Activated T-cell treated with anti-CD3 and anti-CD28 coated beads, Interleukin-2, amount 50 U/mL, for 4 hours (primary cell): Measurements from ENCODE around the gene CCDC63. TPM values are rescaled to one million over a fixed set of nuclear protein-coding genes. Genes with fewer than 3 reads are reported as not detected.

ENCODE experiments used
- ATAC-seq, 2 donors: fragments of 200-7000 bp; cut with Tn5 transposase; one replicate each; pipeline ENCODE4 v1.10.0; 2021
- DNase-seq: peaks from one replicate; pipeline ENCODE4 v3.0.0-alpha.2; 2020
- H3K27me3 Mint-ChIP-seq: one replicate; pipeline ENCODE4 v1.8.0; 2021; ENCODE audit warnings: low read depth, mixed read lengths
- H3K36me3 Mint-ChIP-seq: one replicate; pipeline ENCODE4 v1.8.0; 2022; ENCODE audit warnings: mixed read lengths; ENCODE audit not compliant: insufficient read depth
- H3K4me1 Mint-ChIP-seq: one replicate; pipeline ENCODE4 v1.8.0; 2021; ENCODE audit warnings: low read depth, mixed read lengths
- H3K4me3 Mint-ChIP-seq: one replicate; pipeline ENCODE4 v1.8.0; 2021; ENCODE audit warnings: mild to moderate bottlenecking, moderate library complexity, mixed read lengths
- H3K9me3 Mint-ChIP-seq: one replicate; pipeline ENCODE4 v1.8.0; 2021; ENCODE audit warnings: mixed read lengths
- total RNA-seq, 3 donors: library from RNA; stranded (reverse); gene quantifications; one replicate each; pipeline ENCODE4 v1.2.1, GENCODE V29; 2021

CCDC63 gene
- total RNA-seq, 3 donors from 2014 or later: not detected

- no peak for DNase-seq
- Mint-ChIP-seq H3K27me3 (peaks cover 6% of the 10 kb centered on the region), H3K4me3 (no peak overlapping the region), H3K4me1 (no peaks in the 10 kb centered on the region), H3K9me3 (no peaks in the 10 kb centered on the region), H3K36me3 (no peaks in the 10 kb centered on the region)
- no peak for ATAC-seq
Measured at GRCh38 chr12:110930348-110931314, 83.8 kb downstream of the CCDC63 start.

- H3K4me1 Mint-ChIP-seq: no peaks in the 10 kb centered on the region
Measured at GRCh38 chr12:110931315-110931728, 84.5 kb downstream of the CCDC63 start.

GRCh38 chr12:110932046-110932445 is 85.3 kb downstream of the CCDC63 start:
- Mint-ChIP-seq H3K4me1 (no peaks in the 10 kb centered on the region), H3K9me3 (no peaks in the 10 kb centered on the region), H3K4me3 (no peak overlapping the region), H3K36me3 (no peaks in the 10 kb centered on the region), H3K27me3 (peaks cover 9% of the 10 kb centered on the region)
- ATAC-seq: no peak
- no peak for DNase-seq

More at GRCh38 chr12:110931315-110931728, 84.5 kb downstream of the CCDC63 start:
- H3K36me3 Mint-ChIP-seq: no peaks in the 10 kb centered on the region
- no peak overlapping the region for H3K4me3 Mint-ChIP-seq
- no peaks in the 10 kb centered on the region for H3K9me3 Mint-ChIP-seq
- no peak for DNase-seq
- H3K27me3 Mint-ChIP-seq: peaks cover 6% of the 10 kb centered on the region
- ATAC-seq: no peak

- ATAC-seq (no peak), DNase-seq (no peak)
- Mint-ChIP-seq H3K27me3 (peaks cover 14% of the 10 kb centered on the region), H3K36me3 (no peaks in the 10 kb centered on the region), H3K4me1 (no peaks in the 10 kb centered on the region), H3K4me3 (no peak overlapping the region), H3K9me3 (no peaks in the 10 kb centered on the region)
Measured at GRCh38 chr12:110933326-110933974, 86.7 kb downstream of the CCDC63 start.

- Mint-ChIP-seq H3K4me1 (no peaks in the 10 kb centered on the region), H3K27me3 (peaks cover 14% of the 10 kb centered on the region), H3K36me3 (no peaks in the 10 kb centered on the region), H3K4me3 (no peak overlapping the region), H3K9me3 (no peaks in the 10 kb centered on the region)
- ATAC-seq (no peak), DNase-seq (no peak)
Measured at GRCh38 chr12:110934093-110934852, 87.5 kb downstream of the CCDC63 start.

GRCh38 chr12:110935588-110935987 is 88.8 kb downstream of the CCDC63 start:
- H3K9me3 Mint-ChIP-seq: no peaks in the 10 kb centered on the region
- DNase-seq: no peak
- no peak for ATAC-seq
- peaks cover 14% of the 10 kb centered on the region for H3K27me3 Mint-ChIP-seq
- no peaks in the 10 kb centered on the region for H3K36me3 Mint-ChIP-seq
- H3K4me3 Mint-ChIP-seq: no peak overlapping the region
- no peaks in the 10 kb centered on the region for H3K4me1 Mint-ChIP-seq

- no peak for DNase-seq
- H3K4me1 Mint-ChIP-seq: no peaks in the 10 kb centered on the region
- ATAC-seq: no peak
- H3K4me3 Mint-ChIP-seq: no peak overlapping the region
- no peaks in the 10 kb centered on the region for H3K9me3 Mint-ChIP-seq
- H3K36me3 Mint-ChIP-seq: no peaks in the 10 kb centered on the region
- peaks cover 14% of the 10 kb centered on the region for H3K27me3 Mint-ChIP-seq
Measured at GRCh38 chr12:110936367-110937103, 89.7 kb downstream of the CCDC63 start.

- Mint-ChIP-seq H3K9me3 (no peaks in the 10 kb centered on the region), H3K36me3 (no peaks in the 10 kb centered on the region), H3K27me3 (peaks cover 14% of the 10 kb centered on the region), H3K4me3 (no peak overlapping the region), H3K4me1 (no peaks in the 10 kb centered on the region)
- DNase-seq (peak; percentile 59), ATAC-seq (peak; percentile 62 to 63)
Measured at GRCh38 chr12:110937104-110937641, 90.4 kb downstream of the CCDC63 start.

- DNase-seq: no peak
- no peak for ATAC-seq
- H3K27me3 Mint-ChIP-seq: peaks cover 10% of the 10 kb centered on the region
Measured at GRCh38 chr12:110940296-110940695, 93.5 kb downstream of the CCDC63 start.

GRCh38 chr12:110940933-110941332 is 94.1 kb downstream of the CCDC63 start:
- Mint-ChIP-seq H3K36me3 (no peaks in the 10 kb centered on the region), H3K9me3 (peaks cover 10% of the 10 kb centered on the region), H3K4me3 (no peak overlapping the region), H3K4me1 (no peaks in the 10 kb centered on the region), H3K27me3 (peaks cover 10% of the 10 kb centered on the region)
- DNase-seq (no peak), ATAC-seq (no peak)

More at GRCh38 chr12:110940296-110940695, 93.5 kb downstream of the CCDC63 start:
- Mint-ChIP-seq H3K4me3 (no peak overlapping the region), H3K36me3 (no peaks in the 10 kb centered on the region), H3K4me1 (no peaks in the 10 kb centered on the region), H3K9me3 (peaks cover 4% of the 10 kb centered on the region)

GRCh38 chr12:110941391-110941790 is 94.6 kb downstream of the CCDC63 start:
- no peak for ATAC-seq
- Mint-ChIP-seq H3K27me3 (peaks cover 10% of the 10 kb centered on the region), H3K9me3 (peaks cover 14% of the 10 kb centered on the region), H3K4me1 (no peaks in the 10 kb centered on the region), H3K4me3 (no peak overlapping the region), H3K36me3 (no peaks in the 10 kb centered on the region)
- no peak for DNase-seq

- H3K36me3 Mint-ChIP-seq: no peaks in the 10 kb centered on the region
- DNase-seq (no peak), ATAC-seq (no peak)
- no peak overlapping the region for H3K4me3 Mint-ChIP-seq
- H3K9me3 Mint-ChIP-seq: peaks cover 16% of the 10 kb centered on the region
- H3K4me1 Mint-ChIP-seq: no peaks in the 10 kb centered on the region
- peaks cover 2% of the 10 kb centered on the region for H3K27me3 Mint-ChIP-seq
Measured at GRCh38 chr12:110943373-110943772, 96.6 kb downstream of the CCDC63 start.

GRCh38 chr12:110948041-110948440 is 101.3 kb downstream of the CCDC63 start:
- H3K4me3 Mint-ChIP-seq: no peak overlapping the region
- peaks cover 16% of the 10 kb centered on the region for H3K9me3 Mint-ChIP-seq
- H3K4me1 Mint-ChIP-seq: no peaks in the 10 kb centered on the region
- no peak for ATAC-seq
- no peaks in the 10 kb centered on the region for H3K27me3 Mint-ChIP-seq
- no peak for DNase-seq
- H3K36me3 Mint-ChIP-seq: no peaks in the 10 kb centered on the region
